Parathyroid adenoma (tissue), 2 donors: ENCODE results near the gene ULK3.
"Not testable (repeated sequence)": the region's sequence is repeated elsewhere in the genome, so short reads cannot be mapped to it uniquely, and the experiment has no call there.

Source experiments
- H2AFZ ChIP-seq: fragments of 300-600 bp; sonication (generic); one replicate; pipeline ENCODE4 v1.7.0; 2017; ENCODE audit warnings: antibody characterized with exemption, mild to moderate bottlenecking
- H3K27ac ChIP-seq: fragments of 300-600 bp; sonication (generic); one replicate; pipeline ENCODE4 v1.7.0; 2017
- H3K27me3 ChIP-seq: fragments of 300-600 bp; sonication (generic); one replicate; pipeline ENCODE4 v1.7.0; 2017; ENCODE audit warnings: low read length; ENCODE audit not compliant: control insufficient read depth, insufficient read depth
- H3K36me3 ChIP-seq: fragments of 300-600 bp; sonication (generic); one replicate; pipeline ENCODE4 v1.7.0; 2017; ENCODE audit warnings: low read length; ENCODE audit not compliant: control insufficient read depth, insufficient read depth
- H3K4me1 ChIP-seq: fragments of 300-600 bp; sonication (generic); one replicate; pipeline ENCODE4 v1.7.0; 2017; ENCODE audit warnings: control low read depth
- H3K4me2 ChIP-seq: fragments of 300-600 bp; sonication (generic); one replicate; pipeline ENCODE4 v1.7.0; 2017; ENCODE audit warnings: low read length
- H3K4me3 ChIP-seq: fragments of 300-600 bp; sonication (generic); one replicate; pipeline ENCODE4 v1.7.0; 2017; ENCODE audit warnings: low read depth, low read length
- H3K79me2 ChIP-seq: fragments of 300-600 bp; sonication (generic); one replicate; pipeline ENCODE4 v1.7.0; 2017; ENCODE audit warnings: control low read depth
- H3K9ac ChIP-seq: fragments of 300-600 bp; sonication (generic); one replicate; pipeline ENCODE4 v1.7.0; 2017; ENCODE audit warnings: mild to moderate bottlenecking
- H3K9me3 ChIP-seq: fragments of 300-600 bp; sonication (generic); one replicate; pipeline ENCODE4 v1.7.0; 2017; ENCODE audit warnings: low read length; ENCODE audit not compliant: control insufficient read depth
- CTCF ChIP-seq: fragments of 300-600 bp; sonication (generic); IDR thresholded peaks from one replicate; pipeline ENCODE4 v1.7.0; 2017; ENCODE audit warnings: antibody characterized with exemption, mild to moderate bottlenecking
- donor health status: primary hyperparathyroidism.

The ULK3 gene

GRCh38 chr15:74889883-74890664 lies 47.1 kb upstream of the ULK3 start, which contains the start of gene MPI:
TSS of gene MPI (plus strand) at chr15:74890042. CDS start at chr15:74890074, 32 bp downstream.
- Histone ChIP-seq H3K4me2 (peak within 1 kb of the TSS; percentile 85), H3K9ac (no peak within 1 kb of the TSS), H3K36me3 (no peaks in the 10 kb centered on the region), H3K27me3 (no peaks in the 10 kb centered on the region), H3K79me2 (no peaks in the 10 kb centered on the region), H2AFZ (peak within 1 kb of the TSS; percentile 90), H3K27ac (peak within 1 kb of the TSS; percentile 54), H3K4me1 (no peaks in the 10 kb centered on the region), H3K4me3 (peak within 1 kb of the TSS; percentile 78), H3K9me3 (no peaks in the 10 kb centered on the region)
- no peak for TF ChIP-seq CTCF

DNA sequence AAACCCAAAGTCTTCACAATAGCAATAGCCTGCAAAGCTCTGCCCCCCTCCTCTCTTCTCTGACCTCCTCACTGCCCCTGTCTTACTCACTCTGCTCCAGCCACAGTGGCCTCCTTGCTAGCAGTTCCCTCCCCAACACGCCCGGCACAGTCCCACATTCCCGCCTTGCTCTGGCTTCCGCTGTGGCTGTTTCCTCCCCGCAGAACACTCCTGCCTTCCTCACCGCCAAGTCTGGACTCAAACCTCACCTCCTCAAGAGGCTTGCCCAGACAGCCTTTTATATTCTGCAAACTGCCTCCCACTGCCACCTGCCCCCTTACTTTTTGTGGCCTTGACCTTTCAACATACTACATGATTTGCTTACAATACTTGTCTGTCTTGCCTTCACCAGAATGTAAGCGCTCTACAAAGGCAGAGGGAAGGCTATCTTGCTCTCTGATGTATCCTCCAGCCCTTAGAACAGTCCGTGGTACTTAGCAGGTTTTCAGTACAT lies 46.5 kb upstream of the ULK3 start:
- Histone ChIP-seq H3K4me3 (peak overlapping the region; percentile 78), H3K79me2 (no peaks in the 10 kb centered on the region), H3K9ac (no peak overlapping the region), H3K4me1 (no peaks in the 10 kb centered on the region), H3K27me3 (no peaks in the 10 kb centered on the region), H3K4me2 (peak overlapping the region; percentile 85), H3K36me3 (no peaks in the 10 kb centered on the region), H3K9me3 (no peaks in the 10 kb centered on the region), H3K27ac (peak overlapping the region; percentile 54), H2AFZ (peak overlapping the region; percentile 90)
- peak; percentile 14 for TF ChIP-seq CTCF

DNA sequence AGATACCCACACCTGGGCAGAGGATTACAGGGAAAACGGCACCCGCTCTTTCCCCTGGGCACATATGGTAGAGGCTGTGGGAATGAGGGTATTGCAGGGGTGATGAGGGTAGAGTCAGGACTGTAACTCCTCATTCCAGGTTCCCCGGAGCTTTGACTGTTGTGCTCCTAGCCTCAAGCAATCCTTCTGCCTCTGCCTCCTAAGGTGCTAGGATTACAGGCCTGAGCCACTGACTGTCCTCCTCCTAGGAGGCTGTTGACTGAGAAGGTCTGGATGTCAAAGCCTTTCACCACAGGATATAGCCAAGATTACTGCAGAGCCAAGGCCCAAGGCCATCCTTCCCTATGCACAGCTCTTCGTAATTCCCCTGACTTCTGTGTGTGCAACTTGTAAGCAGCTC lies 45.8 kb upstream of the ULK3 start:
- Histone ChIP-seq H3K9ac (no peak overlapping the region), H2AFZ (peak overlapping the region; percentile 90), H3K79me2 (no peaks in the 10 kb centered on the region), H3K4me3 (no peak overlapping the region), H3K4me2 (no peak overlapping the region), H3K27me3 (no peaks in the 10 kb centered on the region), H3K9me3 (no peaks in the 10 kb centered on the region), H3K36me3 (no peaks in the 10 kb centered on the region), H3K4me1 (no peaks in the 10 kb centered on the region), H3K27ac (no peak overlapping the region)
- no peak for TF ChIP-seq CTCF

DNA sequence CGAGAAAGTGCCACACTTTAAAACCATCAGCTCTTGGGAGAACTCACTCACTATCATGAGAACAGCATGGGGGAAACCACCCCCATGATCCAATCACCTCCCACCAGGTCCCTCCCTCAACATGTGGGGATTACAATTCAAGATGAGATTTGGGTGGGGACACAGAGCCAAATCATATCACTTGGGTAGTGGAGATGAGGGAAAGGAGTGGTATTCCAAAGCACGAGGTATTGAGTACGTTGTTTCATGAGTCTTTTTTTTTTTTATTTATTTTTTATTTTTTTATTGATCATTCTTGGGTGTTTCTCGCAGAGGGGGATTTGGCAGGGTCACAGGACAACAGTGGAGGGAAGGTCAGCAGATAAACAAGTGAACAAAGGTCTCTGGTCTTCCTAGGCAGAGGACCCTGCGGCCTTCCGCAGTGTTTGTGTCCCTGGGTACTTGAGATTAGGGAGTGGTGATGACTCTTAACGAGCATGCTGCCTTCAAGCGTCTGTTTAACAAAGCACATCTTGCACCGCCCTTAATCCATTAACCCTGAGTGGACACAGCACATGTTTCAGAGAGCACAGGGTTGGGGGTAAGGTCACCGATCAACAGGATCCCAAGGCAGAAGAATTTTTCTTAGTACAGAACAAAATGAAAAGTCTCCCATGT lies 44.7 kb upstream of the ULK3 start:
- not testable (repeated sequence) for H3K9me3 ChIP-seq, H3K27ac ChIP-seq, H3K36me3 ChIP-seq, H2AFZ ChIP-seq, H3K4me3 ChIP-seq, H3K79me2 ChIP-seq, H3K9ac ChIP-seq, H3K27me3 ChIP-seq, H3K4me2 ChIP-seq, H3K4me1 ChIP-seq

DNA sequence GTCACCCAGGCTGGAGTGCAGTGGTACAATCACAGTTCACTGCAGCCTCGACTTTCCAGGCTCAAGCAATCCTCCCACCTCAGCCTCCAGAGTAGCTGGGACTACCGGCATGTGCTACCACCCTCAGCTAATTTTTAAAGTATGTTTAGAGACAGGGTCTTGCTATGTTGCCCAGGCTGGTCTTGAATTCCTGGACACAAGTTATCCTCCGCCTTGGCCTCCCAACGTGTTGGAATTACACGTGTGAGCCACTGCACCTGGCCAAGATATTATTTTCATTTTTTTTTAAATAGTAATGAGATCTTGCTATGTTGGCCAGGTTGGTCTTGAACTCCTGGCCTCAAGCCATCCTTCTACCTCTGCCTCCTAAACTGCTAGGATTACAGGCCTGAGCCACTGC lies 42.5 kb upstream of the ULK3 start:
- Histone ChIP-seq H3K4me1 (no peaks in the 10 kb centered on the region), H3K9me3 (no peaks in the 10 kb centered on the region), H3K79me2 (no peaks in the 10 kb centered on the region), H3K4me2 (no peak overlapping the region), H3K27ac (no peak overlapping the region), H3K9ac (no peak overlapping the region), H3K36me3 (no peaks in the 10 kb centered on the region), H3K4me3 (no peak overlapping the region), H3K27me3 (no peaks in the 10 kb centered on the region), H2AFZ (no peak overlapping the region)
- no peak for TF ChIP-seq CTCF
